Measurements from ENCODE around the gene VEGFA. TPM values are rescaled to one million over a fixed set of nuclear protein-coding genes. Genes with fewer than 3 reads are reported as not detected.

Gene VEGFA
- total RNA-seq, 2 donors from 2014 or later: 113 to 216 TPM

DNA sequence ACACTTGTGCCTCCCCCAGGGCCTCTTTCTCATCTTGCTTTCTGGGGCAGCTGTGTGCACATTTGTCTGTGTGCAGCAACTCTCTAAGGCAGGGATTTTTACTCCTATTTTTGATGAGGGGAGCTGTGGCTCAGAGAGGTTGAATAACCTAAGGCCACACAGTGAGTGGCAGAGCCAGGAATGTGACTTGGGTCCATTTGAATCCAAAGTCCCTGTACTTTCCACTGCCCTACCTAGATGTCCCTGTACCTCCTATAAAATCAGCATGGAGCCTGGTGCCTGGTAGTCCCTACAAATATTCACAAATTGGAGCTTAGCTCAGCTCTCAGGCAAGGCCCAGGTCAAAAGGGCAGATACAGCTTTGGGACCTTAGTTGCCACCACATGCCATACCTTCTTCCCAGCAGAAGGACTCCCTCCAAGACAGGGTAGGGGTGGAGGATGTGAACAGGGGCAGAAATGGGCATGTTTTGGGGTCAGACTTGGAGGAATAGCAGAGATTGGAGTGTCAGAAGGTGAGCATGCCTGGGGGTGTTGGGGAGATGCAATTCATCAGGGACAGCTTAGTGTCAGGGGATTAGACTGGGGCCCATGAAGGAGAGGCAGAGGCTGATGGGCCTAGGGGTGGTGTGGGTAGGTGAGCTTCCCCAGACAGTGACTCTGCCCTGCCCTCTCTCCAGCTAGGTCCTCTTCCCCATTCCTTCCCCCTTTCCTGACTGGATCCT is 4.1 kb upstream of the VEGFA start:
- no peaks in the 10 kb centered on the region for H3K27me3 ChIP-seq
- intact Hi-C loops (cut with DNase I): no loop called here
- H3K9me3 ChIP-seq: no peaks in the 10 kb centered on the region
- H3K9ac ChIP-seq (ENCODE audit: low read depth in 2 of 2, low read length in 2 of 2): peak overlapping the region in 1 of 2 donors; percentile 64
- H3K4me3 ChIP-seq: no peak overlapping the region
- DNase-seq: no peak
- H3K36me3 ChIP-seq: no peaks in the 10 kb centered on the region
- H3K27ac ChIP-seq: no peak overlapping the region
- peaks cover 3% of the 10 kb centered on the region for H3K4me1 ChIP-seq
- TF ChIP-seq CTCF (IDR thresholded peaks at IDR 0.05): no peak

DNA sequence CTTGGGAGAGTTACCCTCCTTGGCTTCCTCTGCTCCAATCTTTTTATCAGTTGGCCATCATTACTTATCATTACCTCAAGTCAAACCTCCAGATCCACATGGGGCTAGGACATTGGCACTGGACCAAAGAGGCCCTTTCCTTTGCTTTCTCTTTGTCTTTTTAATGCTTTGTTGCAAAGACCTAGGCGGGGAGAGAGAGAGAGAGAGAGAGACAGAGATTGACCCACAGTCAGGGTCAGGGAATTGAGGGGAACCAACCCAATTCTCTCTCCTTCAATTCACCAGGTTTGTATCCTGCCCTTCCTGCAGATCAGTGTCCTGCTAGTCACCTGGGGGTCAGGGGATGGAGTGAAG is 3.5 kb upstream of the VEGFA start:
- no peaks in the 10 kb centered on the region for H3K9me3 ChIP-seq
- no peak for TF ChIP-seq CTCF (IDR thresholded peaks at IDR 0.05)
- peaks cover 3% of the 10 kb centered on the region for H3K4me1 ChIP-seq
- no peak for DNase-seq
- no peak overlapping the region for H3K4me3 ChIP-seq
- H3K36me3 ChIP-seq: no peaks in the 10 kb centered on the region
- no peaks in the 10 kb centered on the region for H3K27me3 ChIP-seq
- no peak overlapping the region for H3K27ac ChIP-seq
- intact Hi-C loops (cut with DNase I): no loop called here
- peak overlapping the region in 1 of 2 donors; percentile 64 for H3K9ac ChIP-seq (ENCODE audit: low read depth in 2 of 2, low read length in 2 of 2)

- intact Hi-C loops (cut with DNase I): no loop called here
- Histone ChIP-seq H3K9me3 (no peaks in the 10 kb centered on the region), H3K4me3 (no peak overlapping the region), H3K9ac (ENCODE audit: low read depth in 2 of 2, low read length in 2 of 2) (peak overlapping the region; percentile 46 to 64), H3K27me3 (no peaks in the 10 kb centered on the region), H3K36me3 (no peaks in the 10 kb centered on the region), H3K4me1 (peaks cover 3% of the 10 kb centered on the region), H3K27ac (no peak overlapping the region)
- no peak for TF ChIP-seq CTCF (IDR thresholded peaks at IDR 0.05)
- peak; percentile 75 for DNase-seq
Observed at GRCh38 chr6:43766964-43767461, 3.0 kb upstream of the VEGFA start.

GRCh38 chr6:43767553-43768505 is 2.2 kb upstream of the VEGFA start:
- Histone ChIP-seq H3K27me3 (no peaks in the 10 kb centered on the region), H3K36me3 (no peaks in the 10 kb centered on the region), H3K9ac (ENCODE audit: low read depth in 2 of 2, low read length in 2 of 2) (peak overlapping the region; percentile 46 to 64), H3K9me3 (no peaks in the 10 kb centered on the region), H3K4me3 (no peak overlapping the region), H3K4me1 (peaks cover 3% of the 10 kb centered on the region), H3K27ac (peak overlapping the region; percentile 98)
- no peak for DNase-seq
- intact Hi-C loops (cut with DNase I): loop anchor here (2.0 kb wide), 2 partner anchors 185 to 311 kb away; no protein-coding TSS in a partner anchor
- no peak for TF ChIP-seq CTCF (IDR thresholded peaks at IDR 0.05)

GRCh38 chr6:43768506-43768860 is 1.5 kb upstream of the VEGFA start:
- H3K27ac ChIP-seq: peak overlapping the region; percentile 98
- peak overlapping the region in 1 of 2 donors; percentile 54 for H3K9ac ChIP-seq (ENCODE audit: low read depth in 2 of 2, low read length in 2 of 2)
- no peak for DNase-seq

More at GRCh38 chr6:43768506-43768860, 1.5 kb upstream of the VEGFA start:
- Histone ChIP-seq H3K27me3 (no peaks in the 10 kb centered on the region), H3K36me3 (no peaks in the 10 kb centered on the region), H3K4me3 (no peak overlapping the region), H3K4me1 (peaks cover 2% of the 10 kb centered on the region), H3K9me3 (no peaks in the 10 kb centered on the region)
- intact Hi-C loops (cut with DNase I): loop anchor here (2.0 kb wide), 2 partner anchors 184 to 310 kb away; no protein-coding TSS in a partner anchor
- no peak for TF ChIP-seq CTCF (IDR thresholded peaks at IDR 0.05)

Measured in colonic mucosa (tissue), 4 donors.